Esophagus squamous epithelium (tissue), 5 donors: Measurements from ENCODE around the gene SMR3B. TPM values are rescaled to one million over a fixed set of nuclear protein-coding genes. Genes with fewer than 3 reads are reported as not detected.

ENCODE experiments used
- DNase-seq: peaks from one replicate; lab custom pipeline; 2025; lab: John Stamatoyannopoulos, UW
- H3K27ac ChIP-seq, 4 donors: fragments of 200-600 bp; sonication (generic); one replicate each; pipeline ENCODE4 v1.5.1; 2016 to 2019; ENCODE audit warnings: mild to moderate bottlenecking in 1 of 4
- H3K27me3 ChIP-seq, 4 donors: fragments of 200-600 bp; sonication (generic); 1 replicate in 3 of 4; 2 replicates in 1 of 4; pipeline versions ENCODE4 v1.5.1 to v1.6.0; 2017 to 2021; ENCODE audit warnings: antibody characterized with exemption in 1 of 4
- H3K36me3 ChIP-seq, 3 donors: fragments of 200-600 bp; sonication (generic); one replicate each; pipeline ENCODE4 v1.5.1; 2016 to 2019
- H3K4me1 ChIP-seq, 3 donors: fragments of 200-600 bp; sonication (generic); one replicate each; pipeline ENCODE4 v1.5.1; 2017 to 2019
- H3K4me3 ChIP-seq, 4 donors: fragments of 200-600 bp; sonication (generic); 1 replicate in 3 of 4; 2 replicates in 1 of 4; pipeline ENCODE4 v1.5.1; 2016 to 2019; ENCODE audit warnings: mild to moderate bottlenecking in 2 of 4, moderate library complexity in 1 of 4
- H3K9me3 ChIP-seq, 3 donors: fragments of 200-600 bp; sonication (generic); one replicate each; pipeline ENCODE4 v1.5.1; 2016 to 2019
- POLR2A ChIP-seq, 4 donors: fragments of 450-650 bp; IDR thresholded peaks; one replicate each; pipeline ENCODE4 v1.6.1; 2017; ENCODE audit warnings: antibody characterized with exemption in 4 of 4, mild to moderate bottlenecking in 4 of 4, moderate library complexity in 3 of 4
- WGBS, 2 donors: methylation state at CpG; one replicate each; pipeline ENCODE4 v1.1.5; 2018; 5-methylcytosine and 5-hydroxymethylcytosine counted together
- intact Hi-C: fragments of 100-400 bp; cut with DNase I; formaldehyde crosslinking; loops from one replicate; pipeline ENCODE4 v1.15.0; 2022
- total RNA-seq, 4 donors: library from RNA; depleted of rRNA; stranded (reverse); fragments of >200 nt; gene quantifications; one replicate each; pipeline ENCODE4 v1.1.0, GENCODE V29; 2016
- TF ChIP-seq, protein P1 (sequence below), 6 experiments: fragments of 450-650 bp in 4 of 6; fragments of 200-600 bp in 2 of 6; sonication (generic) in 2 of 6; IDR thresholded peaks; one replicate each; pipeline ENCODE4 v1.5.1; 2016 to 2019; ENCODE audit warnings: antibody characterized with exemption in 6 of 6, mild to moderate bottlenecking in 4 of 6, moderate library complexity in 4 of 6
- donor health status: DM: yes; HTN: yes; CAD: no.

Gene SMR3B
- not detected for total RNA-seq

GRCh38 chr4:70382691-70383181 is at the start of gene SMR3B:
Gene SMR3B, plus strand, starts transcription at chr4:70383131. Its CDS starts 1,380 bp downstream, at chr4:70384511.
- no peaks in the 10 kb centered on the region for H3K4me1 ChIP-seq
- no peak for DNase-seq
- no peak within 1 kb of the TSS for H3K4me3 ChIP-seq
- intact Hi-C loops, result no loop called here
- TF ChIP-seq, protein P1, sequence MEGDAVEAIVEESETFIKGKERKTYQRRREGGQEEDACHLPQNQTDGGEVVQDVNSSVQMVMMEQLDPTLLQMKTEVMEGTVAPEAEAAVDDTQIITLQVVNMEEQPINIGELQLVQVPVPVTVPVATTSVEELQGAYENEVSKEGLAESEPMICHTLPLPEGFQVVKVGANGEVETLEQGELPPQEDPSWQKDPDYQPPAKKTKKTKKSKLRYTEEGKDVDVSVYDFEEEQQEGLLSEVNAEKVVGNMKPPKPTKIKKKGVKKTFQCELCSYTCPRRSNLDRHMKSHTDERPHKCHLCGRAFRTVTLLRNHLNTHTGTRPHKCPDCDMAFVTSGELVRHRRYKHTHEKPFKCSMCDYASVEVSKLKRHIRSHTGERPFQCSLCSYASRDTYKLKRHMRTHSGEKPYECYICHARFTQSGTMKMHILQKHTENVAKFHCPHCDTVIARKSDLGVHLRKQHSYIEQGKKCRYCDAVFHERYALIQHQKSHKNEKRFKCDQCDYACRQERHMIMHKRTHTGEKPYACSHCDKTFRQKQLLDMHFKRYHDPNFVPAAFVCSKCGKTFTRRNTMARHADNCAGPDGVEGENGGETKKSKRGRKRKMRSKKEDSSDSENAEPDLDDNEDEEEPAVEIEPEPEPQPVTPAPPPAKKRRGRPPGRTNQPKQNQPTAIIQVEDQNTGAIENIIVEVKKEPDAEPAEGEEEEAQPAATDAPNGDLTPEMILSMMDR (IDR thresholded peaks at IDR 0.05), result no peak
- no peak for TF ChIP-seq POLR2A (IDR thresholded peaks at IDR 0.05)
- no peaks in the 10 kb centered on the region for H3K9me3 ChIP-seq
- WGBS, 2 donors, result 63 to 77% methylated on average over 5 of the region's 5 CpGs
- no peak within 1 kb of the TSS for H3K27ac ChIP-seq
- H3K27me3 ChIP-seq, result no peaks in the 10 kb centered on the region
- no peaks in the 10 kb centered on the region for H3K36me3 ChIP-seq

GRCh38 chr4:70334681-70335080 is 48.2 kb upstream of the SMR3B start, which contains the start of gene CABS1:
Gene CABS1, plus strand, starts transcription at chr4:70334981. Its CDS starts 59 bp downstream, at chr4:70335040.
- Histone ChIP-seq H3K27me3 (no peaks in the 10 kb centered on the region), H3K4me1 (no peaks in the 10 kb centered on the region), H3K36me3 (no peaks in the 10 kb centered on the region), H3K27ac (no peak within 1 kb of the TSS), H3K4me3 (no peak within 1 kb of the TSS), H3K9me3 (no peaks in the 10 kb centered on the region)
- WGBS, 2 donors, result 79% methylated on average over 3 of the region's 3 CpGs
- no peak for DNase-seq
- TF ChIP-seq POLR2A (IDR thresholded peaks at IDR 0.05), result no peak
- TF ChIP-seq, protein P1 (IDR thresholded peaks at IDR 0.05), result no peak
- intact Hi-C loops, result no loop called here

DNA sequence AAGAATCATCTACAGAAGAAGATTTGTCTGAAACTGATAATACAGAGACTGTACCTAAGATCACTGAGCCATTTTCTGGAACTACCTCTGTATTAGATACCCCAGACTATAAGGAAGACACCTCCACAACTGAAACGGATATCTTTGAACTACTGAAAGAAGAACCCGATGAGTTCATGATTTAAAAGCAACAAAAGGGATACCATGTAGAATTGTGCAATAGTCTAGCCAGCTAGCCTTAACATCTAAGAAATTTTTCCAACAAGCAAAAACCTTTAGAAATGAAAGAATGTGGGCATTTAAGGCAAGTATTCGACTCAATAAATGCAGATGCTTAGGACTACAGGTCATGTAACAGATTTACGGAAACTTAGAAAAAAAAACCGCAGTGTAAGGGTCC is 46.9 kb upstream of the SMR3B start:
- TF ChIP-seq, protein P1 (IDR thresholded peaks at IDR 0.05), result no peak
- no peak for TF ChIP-seq POLR2A (IDR thresholded peaks at IDR 0.05)
- H3K4me3 ChIP-seq, result no peak overlapping the region
- no peak overlapping the region for H3K27ac ChIP-seq
- WGBS, 2 donors, result 81 to 89% methylated on average over 5 of the region's 5 CpGs
- no peaks in the 10 kb centered on the region for H3K9me3 ChIP-seq
- no peak for DNase-seq
- no peaks in the 10 kb centered on the region for H3K4me1 ChIP-seq
- no peaks in the 10 kb centered on the region for H3K27me3 ChIP-seq
- intact Hi-C loops, result no loop called here
- H3K36me3 ChIP-seq, result no peaks in the 10 kb centered on the region

DNA sequence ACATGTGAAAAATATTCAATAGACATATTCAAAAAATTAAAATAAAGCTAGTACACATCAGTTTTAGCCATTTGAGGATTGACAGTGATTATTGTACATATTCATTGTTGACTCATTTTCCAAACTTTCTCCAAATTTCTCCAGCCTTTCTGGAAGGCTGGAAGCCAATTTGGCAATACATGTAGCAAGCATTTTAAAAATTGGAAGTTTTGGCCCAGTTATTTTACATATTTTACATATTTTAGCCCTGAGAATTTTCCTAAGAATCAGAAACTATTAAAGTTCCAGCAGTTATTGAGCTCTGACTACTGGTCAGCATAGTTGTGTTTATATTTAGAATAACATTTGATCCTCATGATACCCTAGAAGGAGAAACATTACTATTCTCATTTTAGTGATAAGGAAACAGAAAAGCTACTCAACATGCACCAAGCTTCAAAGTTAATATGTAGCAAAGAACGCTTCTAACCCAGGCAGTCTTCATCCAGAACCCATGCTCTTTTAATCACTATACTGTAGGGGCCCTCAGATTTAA is 45.0 kb upstream of the SMR3B start:
- H3K27ac ChIP-seq, result no peak overlapping the region
- H3K4me1 ChIP-seq, result no peaks in the 10 kb centered on the region
- H3K4me3 ChIP-seq, result no peak overlapping the region
- no peak for DNase-seq
- TF ChIP-seq, protein P1 (IDR thresholded peaks at IDR 0.05), result no peak
- TF ChIP-seq POLR2A (IDR thresholded peaks at IDR 0.05), result no peak
- WGBS, 2 donors, result 81 to 92% methylated on average over 1 of the region's 1 CpG
- H3K9me3 ChIP-seq, result no peaks in the 10 kb centered on the region
- intact Hi-C loops, result no loop called here
- no peaks in the 10 kb centered on the region for H3K27me3 ChIP-seq
- H3K36me3 ChIP-seq, result no peaks in the 10 kb centered on the region

GRCh38 chr4:70356185-70356584 is 26.7 kb upstream of the SMR3B start:
- WGBS, 2 donors, result 10% methylated on average over 1 of the region's 1 CpG
- DNase-seq, result no peak
- no peaks in the 10 kb centered on the region for H3K27me3 ChIP-seq
- no peak for TF ChIP-seq POLR2A (IDR thresholded peaks at IDR 0.05)
- TF ChIP-seq, protein P1 (IDR thresholded peaks at IDR 0.05), result no peak
- no peaks in the 10 kb centered on the region for H3K36me3 ChIP-seq
- no peak overlapping the region for H3K4me3 ChIP-seq
- no peaks in the 10 kb centered on the region for H3K4me1 ChIP-seq
- intact Hi-C loops, result no loop called here
- no peak overlapping the region for H3K27ac ChIP-seq
- H3K9me3 ChIP-seq, result no peaks in the 10 kb centered on the region
